GM21576 (cell line): ENCODE data around the gene ADORA1.

Source experiments
- ATAC-seq: cut with Tn5 transposase; IDR thresholded peaks from one replicate; pipeline ENCODE4 v1.9.1; 2021; ENCODE audit warnings: mild to moderate bottlenecking, moderate library complexity; ENCODE audit not compliant: unreplicated experiment

ADORA1 gene

DNA sequence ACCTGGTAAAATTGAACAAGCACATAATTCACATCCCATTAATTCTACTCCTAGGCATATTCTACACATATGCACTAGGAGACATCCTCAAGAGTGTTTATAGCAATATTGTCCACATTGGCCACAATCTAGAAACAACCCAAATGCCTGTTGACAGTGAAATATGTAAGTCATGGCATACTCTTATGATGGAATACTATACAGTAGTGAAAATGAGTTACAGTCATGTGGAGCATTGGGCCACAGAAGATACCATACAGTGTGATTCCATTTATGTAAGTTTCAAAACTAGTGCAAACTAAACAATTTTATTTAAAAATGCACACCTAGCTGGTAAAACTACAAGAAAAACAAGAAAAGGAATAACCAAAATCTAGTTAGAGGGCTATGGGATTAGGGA lies 82.8 kb downstream of the ADORA1 start:
- ATAC-seq, result no peak

DNA sequence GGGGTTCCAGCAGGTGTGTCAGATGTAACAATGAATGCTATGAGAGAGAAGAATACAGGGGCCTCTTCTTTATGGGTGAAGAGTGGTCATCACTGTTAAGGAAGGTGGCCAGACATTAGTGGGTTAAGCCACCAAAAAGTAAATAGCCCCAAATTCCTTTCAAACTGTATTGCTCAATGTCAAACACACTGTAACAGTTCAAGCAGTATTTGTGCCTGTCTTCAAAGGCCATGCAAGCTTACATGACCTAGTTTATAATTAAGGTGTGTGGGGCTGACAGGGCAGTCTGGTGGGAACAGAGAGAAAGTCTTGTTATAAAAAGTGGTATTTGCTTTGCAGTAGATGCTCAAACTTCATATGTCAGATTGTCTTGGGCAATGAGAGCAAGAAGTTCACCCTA lies 83.5 kb downstream of the ADORA1 start:
- no peak for ATAC-seq

DNA sequence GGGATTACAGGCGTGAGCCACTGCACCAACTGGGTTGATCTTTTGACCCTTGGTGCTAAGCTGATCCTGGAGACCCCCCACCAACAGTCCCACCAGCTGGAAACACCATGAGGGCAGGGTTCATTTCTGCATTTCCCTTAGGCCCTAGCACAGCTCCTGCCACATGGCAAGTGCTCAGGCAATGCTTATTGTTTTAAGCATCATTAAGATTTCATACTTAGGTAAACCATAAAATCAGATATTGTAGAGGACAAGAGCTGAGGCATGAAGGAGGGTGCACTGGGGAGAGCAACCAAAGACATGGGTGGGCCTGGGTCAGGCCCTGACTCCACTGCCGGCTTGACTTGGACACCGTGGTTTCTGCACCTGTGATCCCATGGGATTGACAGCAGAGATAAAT lies 84.3 kb downstream of the ADORA1 start:
- ATAC-seq, result no peak

DNA sequence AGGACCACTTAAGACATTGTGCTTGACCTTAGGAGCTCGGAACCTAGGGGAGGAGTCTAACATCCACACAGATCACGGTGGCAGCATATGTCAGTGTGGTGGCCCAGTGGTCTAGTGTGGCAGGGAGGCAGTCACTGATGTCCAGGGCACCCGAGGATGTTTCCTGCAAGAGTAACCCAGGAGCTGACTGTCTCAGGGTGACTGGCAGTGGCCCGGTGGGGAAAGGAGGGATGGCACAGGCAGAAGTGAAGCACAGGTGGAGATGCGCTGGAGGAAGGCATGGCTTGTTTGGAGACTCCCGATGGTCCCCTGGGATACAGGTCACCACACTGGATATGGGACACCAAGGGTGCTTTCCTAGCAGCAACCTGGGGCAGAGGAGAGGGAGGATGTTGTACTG lies 85.6 kb downstream of the ADORA1 start:
- ATAC-seq, result no peak

DNA sequence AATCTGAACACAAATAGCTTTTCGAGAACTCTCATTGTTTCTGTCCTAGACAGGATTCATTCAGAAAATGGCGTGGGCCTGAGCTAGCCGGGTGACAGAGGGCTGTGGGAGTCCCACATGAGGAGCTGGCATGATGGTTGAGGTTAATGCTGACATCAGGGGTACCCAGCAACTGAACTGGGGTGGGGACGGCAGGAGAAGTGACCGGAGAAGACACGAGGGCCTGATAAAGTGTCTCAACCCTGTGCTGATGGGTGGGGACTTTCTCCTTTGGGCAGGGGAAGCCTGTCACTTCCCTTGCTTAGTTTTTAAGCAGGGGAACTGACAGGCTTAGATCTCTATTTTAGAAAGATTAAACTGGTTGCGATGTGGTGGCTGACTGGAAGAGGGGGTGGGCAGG lies 87.3 kb downstream of the ADORA1 start:
- ATAC-seq, result no peak

DNA sequence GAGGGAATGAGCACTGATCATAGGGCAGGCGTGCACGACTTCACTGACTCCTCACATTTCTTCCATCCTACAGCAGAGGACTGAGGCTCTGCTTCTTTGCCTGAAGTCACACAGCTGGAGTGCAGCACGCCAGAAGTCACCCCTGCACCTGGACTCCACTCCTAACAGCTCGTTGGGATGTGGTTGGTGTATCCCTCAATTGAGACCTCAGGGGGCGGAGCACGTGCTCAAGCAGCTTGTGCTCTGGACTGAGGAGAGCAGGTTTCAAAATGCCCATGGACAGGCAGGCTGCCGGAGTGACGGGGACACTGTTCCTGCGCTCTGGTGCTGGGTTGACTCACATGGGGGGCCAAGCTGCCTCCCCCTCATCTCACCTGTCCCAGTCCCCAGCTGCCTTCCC lies 88.0 kb downstream of the ADORA1 start:
- ATAC-seq, result no peak

DNA sequence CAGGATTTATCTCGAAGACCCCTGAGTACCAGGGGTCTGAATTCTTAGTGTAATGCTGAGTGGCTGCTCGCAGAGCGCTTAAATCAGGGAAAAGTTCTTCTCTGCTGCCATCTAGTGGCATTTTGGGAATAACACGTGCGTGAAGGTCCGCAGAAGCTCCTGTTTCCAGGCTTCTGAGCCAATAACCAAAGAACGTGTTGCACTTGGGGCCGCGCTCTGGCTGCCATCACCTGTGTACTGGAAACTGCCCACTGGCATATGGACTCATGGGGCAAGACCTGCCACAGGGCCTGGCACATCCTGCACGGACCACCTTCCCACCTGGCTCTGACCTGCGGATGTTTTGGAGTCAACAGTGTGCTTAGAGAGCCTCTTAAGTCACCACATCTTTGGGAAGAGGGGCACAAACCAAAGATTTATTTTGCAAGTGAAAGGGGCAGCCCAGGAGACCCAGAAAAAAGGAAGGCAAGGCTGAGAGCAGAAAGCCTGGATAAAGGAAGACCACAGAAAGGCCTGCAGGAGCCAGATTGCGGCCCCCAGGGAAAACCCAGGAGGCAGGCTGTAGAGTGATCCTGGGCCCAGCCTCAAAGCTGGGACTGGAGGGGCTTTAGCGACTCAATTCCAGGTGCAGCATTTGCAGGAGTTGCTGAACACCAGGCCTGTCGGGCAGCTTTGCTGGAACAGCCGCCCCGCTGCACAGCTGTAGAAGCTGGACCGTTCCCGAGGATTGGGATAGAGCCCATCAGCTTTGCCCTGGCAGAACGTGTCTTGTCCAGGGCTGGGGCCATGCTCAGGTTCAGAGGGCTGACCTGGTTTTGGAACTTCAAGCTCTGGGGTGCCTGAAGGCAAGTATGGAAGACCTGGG lies 89.0 kb downstream of the ADORA1 start:
- ATAC-seq, result no peak
